Parathyroid adenoma (tissue), 2 donors: Measurements from ENCODE around the gene SH3BGR.

Source experiments
- H2AFZ ChIP-seq: fragments of 300-600 bp; sonication (generic); one replicate; pipeline ENCODE4 v1.7.0; 2017; ENCODE audit warnings: antibody characterized with exemption, mild to moderate bottlenecking
- H3K27ac ChIP-seq: fragments of 300-600 bp; sonication (generic); one replicate; pipeline ENCODE4 v1.7.0; 2017
- H3K27me3 ChIP-seq: fragments of 300-600 bp; sonication (generic); one replicate; pipeline ENCODE4 v1.7.0; 2017; ENCODE audit warnings: low read length; ENCODE audit not compliant: control insufficient read depth, insufficient read depth
- H3K36me3 ChIP-seq: fragments of 300-600 bp; sonication (generic); one replicate; pipeline ENCODE4 v1.7.0; 2017; ENCODE audit warnings: low read length; ENCODE audit not compliant: control insufficient read depth, insufficient read depth
- H3K4me1 ChIP-seq: fragments of 300-600 bp; sonication (generic); one replicate; pipeline ENCODE4 v1.7.0; 2017; ENCODE audit warnings: control low read depth
- H3K4me2 ChIP-seq: fragments of 300-600 bp; sonication (generic); one replicate; pipeline ENCODE4 v1.7.0; 2017; ENCODE audit warnings: low read length
- H3K4me3 ChIP-seq: fragments of 300-600 bp; sonication (generic); one replicate; pipeline ENCODE4 v1.7.0; 2017; ENCODE audit warnings: low read depth, low read length
- H3K79me2 ChIP-seq: fragments of 300-600 bp; sonication (generic); one replicate; pipeline ENCODE4 v1.7.0; 2017; ENCODE audit warnings: control low read depth
- H3K9ac ChIP-seq: fragments of 300-600 bp; sonication (generic); one replicate; pipeline ENCODE4 v1.7.0; 2017; ENCODE audit warnings: mild to moderate bottlenecking
- H3K9me3 ChIP-seq: fragments of 300-600 bp; sonication (generic); one replicate; pipeline ENCODE4 v1.7.0; 2017; ENCODE audit warnings: low read length; ENCODE audit not compliant: control insufficient read depth
- TF ChIP-seq, protein P1 (sequence below): fragments of 300-600 bp; sonication (generic); IDR thresholded peaks from one replicate; pipeline ENCODE4 v1.7.0; 2017; ENCODE audit warnings: antibody characterized with exemption, mild to moderate bottlenecking
- donor health status: primary hyperparathyroidism.

Gene SH3BGR

DNA sequence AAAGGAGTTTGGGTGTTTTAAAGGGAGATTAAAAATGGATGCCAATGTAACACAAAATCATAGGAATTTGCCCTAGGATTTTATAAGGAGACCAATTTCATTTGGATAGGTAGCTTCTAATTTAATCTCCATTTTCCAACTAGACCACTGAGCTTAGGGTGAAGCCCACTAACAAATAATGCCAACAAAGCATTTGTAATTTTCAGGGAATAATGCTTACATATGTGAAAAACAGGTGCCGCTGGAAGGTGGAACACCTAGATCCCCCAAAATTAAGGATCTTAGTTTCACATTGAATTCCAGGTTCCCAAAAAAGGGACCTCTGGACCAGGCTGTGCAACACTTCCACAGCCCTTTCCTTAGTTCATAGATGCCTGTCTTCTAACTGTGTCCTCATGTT is 94.8 kb downstream of the SH3BGR start:
- Histone ChIP-seq H3K4me1 (no peaks in the 10 kb centered on the region), H3K4me3 (no peak overlapping the region), H3K27ac (no peak overlapping the region), H3K9me3 (no peaks in the 10 kb centered on the region), H3K9ac (no peak overlapping the region), H3K4me2 (no peak overlapping the region), H3K79me2 (no peaks in the 10 kb centered on the region), H3K27me3 (no peaks in the 10 kb centered on the region), H2AFZ (no peak overlapping the region), H3K36me3 (no peaks in the 10 kb centered on the region)
- TF ChIP-seq, protein P1, sequence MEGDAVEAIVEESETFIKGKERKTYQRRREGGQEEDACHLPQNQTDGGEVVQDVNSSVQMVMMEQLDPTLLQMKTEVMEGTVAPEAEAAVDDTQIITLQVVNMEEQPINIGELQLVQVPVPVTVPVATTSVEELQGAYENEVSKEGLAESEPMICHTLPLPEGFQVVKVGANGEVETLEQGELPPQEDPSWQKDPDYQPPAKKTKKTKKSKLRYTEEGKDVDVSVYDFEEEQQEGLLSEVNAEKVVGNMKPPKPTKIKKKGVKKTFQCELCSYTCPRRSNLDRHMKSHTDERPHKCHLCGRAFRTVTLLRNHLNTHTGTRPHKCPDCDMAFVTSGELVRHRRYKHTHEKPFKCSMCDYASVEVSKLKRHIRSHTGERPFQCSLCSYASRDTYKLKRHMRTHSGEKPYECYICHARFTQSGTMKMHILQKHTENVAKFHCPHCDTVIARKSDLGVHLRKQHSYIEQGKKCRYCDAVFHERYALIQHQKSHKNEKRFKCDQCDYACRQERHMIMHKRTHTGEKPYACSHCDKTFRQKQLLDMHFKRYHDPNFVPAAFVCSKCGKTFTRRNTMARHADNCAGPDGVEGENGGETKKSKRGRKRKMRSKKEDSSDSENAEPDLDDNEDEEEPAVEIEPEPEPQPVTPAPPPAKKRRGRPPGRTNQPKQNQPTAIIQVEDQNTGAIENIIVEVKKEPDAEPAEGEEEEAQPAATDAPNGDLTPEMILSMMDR, result no peak

DNA sequence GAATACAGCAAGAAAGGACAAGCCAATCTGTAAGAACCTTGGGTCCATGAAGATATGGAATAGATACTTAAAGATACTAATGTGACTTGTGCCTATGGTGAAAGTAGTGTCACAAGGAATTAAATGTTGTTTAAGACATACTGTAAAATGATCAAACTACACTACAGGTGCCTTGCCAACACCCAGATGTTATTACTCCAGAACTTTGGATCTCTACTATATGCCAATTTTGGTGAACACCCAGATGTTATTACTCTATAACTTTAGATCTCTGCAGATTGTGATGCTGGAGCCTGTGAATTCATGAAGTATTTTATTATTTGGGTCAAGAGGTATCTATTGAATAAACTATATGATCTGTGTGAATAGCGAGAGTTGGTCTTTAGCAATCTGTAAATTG is 101.1 kb downstream of the SH3BGR start:
- no peak overlapping the region for H3K27ac ChIP-seq

DNA sequence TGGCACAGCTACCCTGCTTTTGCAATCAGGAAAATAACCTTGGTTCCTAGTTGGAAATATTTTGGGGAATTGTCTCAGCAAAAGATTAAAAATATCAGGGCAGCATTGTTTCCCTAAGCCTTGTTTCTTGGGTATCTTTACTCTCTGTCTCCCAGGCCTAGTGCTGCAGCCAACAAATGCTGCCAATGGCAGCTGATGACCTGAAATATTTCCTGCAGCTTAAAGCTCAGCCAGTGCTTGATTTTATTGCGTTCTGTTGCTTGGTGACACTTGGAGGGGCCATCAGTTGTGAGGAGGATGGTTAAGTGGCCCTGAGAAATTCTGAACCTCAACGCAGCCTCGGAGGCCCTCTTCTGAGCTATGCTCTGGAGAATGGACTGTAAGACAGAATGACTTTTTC is 101.6 kb downstream of the SH3BGR start:
- Histone ChIP-seq H3K79me2 (no peaks in the 10 kb centered on the region), H3K9ac (no peak overlapping the region), H3K9me3 (no peaks in the 10 kb centered on the region), H3K4me2 (no peak overlapping the region), H3K27ac (no peak overlapping the region), H3K27me3 (no peaks in the 10 kb centered on the region), H3K4me3 (no peak overlapping the region), H3K36me3 (no peaks in the 10 kb centered on the region), H2AFZ (no peak overlapping the region), H3K4me1 (no peaks in the 10 kb centered on the region)
- TF ChIP-seq, protein P1, result no peak

More for the DNA sequence above, 101.1 kb downstream of the SH3BGR start:
- no peak overlapping the region for H3K9ac ChIP-seq
- TF ChIP-seq, protein P1, result no peak
- H3K9me3 ChIP-seq, result no peaks in the 10 kb centered on the region
- H3K79me2 ChIP-seq, result no peaks in the 10 kb centered on the region
- H3K27me3 ChIP-seq, result no peaks in the 10 kb centered on the region
- no peak overlapping the region for H3K4me2 ChIP-seq
- no peak overlapping the region for H3K4me3 ChIP-seq
- no peaks in the 10 kb centered on the region for H3K4me1 ChIP-seq
- H3K36me3 ChIP-seq, result no peaks in the 10 kb centered on the region
- no peak overlapping the region for H2AFZ ChIP-seq

DNA sequence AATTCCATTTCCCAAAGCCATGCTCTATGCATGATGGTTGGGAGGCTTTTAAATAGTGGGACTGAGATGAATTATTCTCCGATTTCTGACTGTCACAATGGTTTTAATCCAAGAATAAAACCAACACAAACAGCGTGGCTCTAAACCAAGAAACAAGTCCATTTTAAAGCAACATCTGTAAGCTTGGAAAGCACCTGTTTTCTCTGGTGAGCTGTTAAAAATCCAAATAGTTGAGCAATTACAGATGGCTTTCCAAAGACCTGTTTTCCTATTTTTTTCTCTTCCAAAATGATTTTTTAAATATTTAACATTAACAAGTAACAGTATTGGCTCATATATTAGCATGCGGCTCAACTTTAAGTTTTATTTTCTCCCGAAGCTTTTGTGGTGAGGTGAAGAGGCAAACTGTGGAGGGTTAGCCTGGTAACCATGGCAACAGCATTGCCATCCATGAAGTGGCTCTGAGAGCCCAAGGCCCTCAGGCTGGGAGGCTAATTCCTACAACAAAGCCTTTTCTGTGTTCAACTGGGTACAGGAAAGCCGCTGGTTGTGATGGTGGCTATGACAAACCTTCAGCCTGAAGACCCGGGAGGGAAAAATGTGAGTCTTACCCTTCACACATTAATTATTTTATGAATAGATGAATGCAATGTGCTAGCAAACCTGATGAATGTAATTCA is 104.3 kb downstream of the SH3BGR start:
- TF ChIP-seq, protein P1, result no peak
- H3K27ac ChIP-seq, result no peak overlapping the region
- H2AFZ ChIP-seq, result no peak overlapping the region
- H3K4me2 ChIP-seq, result no peak overlapping the region
- H3K9me3 ChIP-seq, result no peaks in the 10 kb centered on the region
- H3K27me3 ChIP-seq, result no peaks in the 10 kb centered on the region
- H3K4me3 ChIP-seq, result no peak overlapping the region
- no peak overlapping the region for H3K9ac ChIP-seq
- H3K36me3 ChIP-seq, result no peaks in the 10 kb centered on the region
- H3K4me1 ChIP-seq, result no peaks in the 10 kb centered on the region
- H3K79me2 ChIP-seq, result no peaks in the 10 kb centered on the region

DNA sequence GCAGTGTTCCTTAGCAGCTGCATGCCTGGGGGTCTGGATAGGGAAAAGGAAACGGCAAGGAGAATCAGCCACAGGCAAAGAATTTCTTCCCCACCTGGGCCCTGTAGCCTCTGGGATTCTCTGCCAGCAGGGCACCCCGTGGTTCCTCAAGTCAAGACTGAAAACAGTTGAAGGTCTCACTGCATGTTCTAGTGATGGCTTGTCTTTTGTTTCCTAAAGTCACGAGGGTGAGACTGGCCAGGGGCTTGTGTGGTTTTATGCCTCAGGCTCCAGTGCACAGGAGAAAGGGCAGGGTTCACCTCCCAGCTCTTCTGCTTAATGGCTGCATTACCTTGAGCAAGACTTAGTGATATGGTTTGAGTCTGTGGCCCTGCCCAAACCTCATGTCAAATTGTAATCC is 107.7 kb downstream of the SH3BGR start:
- Histone ChIP-seq H3K4me1 (no peaks in the 10 kb centered on the region), H3K4me2 (no peak overlapping the region), H3K27ac (no peak overlapping the region), H2AFZ (no peak overlapping the region), H3K9ac (no peak overlapping the region), H3K4me3 (no peak overlapping the region), H3K36me3 (no peaks in the 10 kb centered on the region), H3K27me3 (no peaks in the 10 kb centered on the region), H3K9me3 (no peaks in the 10 kb centered on the region), H3K79me2 (no peaks in the 10 kb centered on the region)
- TF ChIP-seq, protein P1, result no peak
